ENCODE results near the gene RELN.

Gene RELN

DNA sequence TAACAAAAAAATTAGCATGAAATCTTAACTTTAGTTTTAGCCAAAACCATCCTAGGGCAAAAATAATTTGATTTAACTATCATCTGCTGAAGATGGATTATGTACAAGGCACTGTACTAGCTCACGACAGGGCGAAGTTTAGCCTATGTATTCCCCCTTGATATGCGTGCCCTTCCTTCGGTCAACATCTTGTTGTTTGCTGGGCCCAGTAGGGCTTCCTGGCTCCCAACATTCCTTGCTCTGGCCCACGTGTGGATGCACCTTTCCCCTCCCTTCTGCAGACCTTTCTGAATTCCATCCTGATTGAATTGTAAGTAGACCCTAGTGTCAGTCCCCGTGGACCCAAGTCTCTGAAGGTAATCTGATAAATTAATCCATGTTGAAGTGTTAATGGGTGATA is 212.0 kb downstream of the RELN start:
- no peak for DNase-seq

DNA sequence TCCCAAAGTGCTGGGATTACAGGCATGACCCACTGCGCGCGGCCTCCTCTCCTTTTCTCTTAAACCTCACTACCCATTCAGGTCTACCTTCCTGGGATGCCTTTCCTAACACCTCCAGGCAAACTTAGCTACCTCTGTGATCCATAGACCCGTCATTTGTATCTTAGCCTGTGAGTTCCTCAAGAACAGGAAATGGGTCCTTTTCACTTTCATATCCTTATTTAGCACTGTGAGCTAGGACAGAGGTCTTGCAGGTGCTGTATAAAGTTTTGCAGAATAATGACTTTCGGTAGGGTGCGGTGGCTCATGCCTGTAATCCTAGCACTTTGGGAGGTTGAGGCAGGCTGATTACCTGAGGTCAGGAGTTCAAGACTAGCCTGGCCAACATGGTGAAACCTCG is 215.7 kb downstream of the RELN start:
- DNase-seq, result no peak

- no peak for DNase-seq
These were observed 217.2 kb downstream of the RELN start for GRCh38 chr7:103772171-103772773.

- DNase-seq, result no peak
These were observed 218.2 kb downstream of the RELN start for GRCh38 chr7:103771294-103771693.

DNA sequence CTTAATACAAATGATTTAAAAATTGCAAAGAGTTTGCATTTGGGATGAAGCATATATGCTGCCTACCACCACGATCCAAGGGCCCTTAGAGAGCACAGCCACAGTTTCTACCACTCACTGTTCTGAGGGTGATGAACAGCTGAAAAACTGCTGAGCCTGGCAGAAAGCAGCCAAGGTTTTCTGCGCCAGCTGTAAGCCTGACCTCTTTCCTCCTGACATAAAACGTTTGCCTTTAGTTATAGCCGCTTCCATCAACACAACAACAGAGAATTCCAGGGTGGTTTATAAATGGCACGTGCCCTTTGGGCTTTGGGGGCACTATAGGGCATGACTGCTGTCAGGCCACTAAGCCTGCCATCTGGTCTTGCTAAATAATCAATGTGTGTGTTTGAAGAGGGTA is 222.8 kb downstream of the RELN start:
- DNase-seq, result no peak

DNA sequence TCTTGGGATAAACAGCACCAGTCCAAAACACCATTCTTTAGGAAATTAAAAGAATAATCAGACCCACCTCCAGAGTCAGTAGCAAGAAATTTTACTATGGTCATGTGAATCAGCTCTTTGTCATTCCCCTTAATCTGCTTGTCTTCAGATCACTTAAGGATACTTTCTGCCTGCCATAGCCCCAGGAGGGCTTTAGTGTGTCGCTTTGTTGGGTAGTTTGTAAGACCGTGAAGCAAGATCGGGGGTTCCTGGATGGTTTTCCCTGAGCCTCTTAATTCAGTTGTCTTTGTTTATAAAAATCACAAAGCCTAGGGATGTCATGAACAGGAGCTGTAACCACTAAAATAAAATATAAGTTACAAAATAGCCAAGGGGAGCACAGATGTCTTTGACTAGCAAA is 223.6 kb downstream of the RELN start:
- no peak for DNase-seq

- no peak for DNase-seq
These were observed 224.6 kb downstream of the RELN start for GRCh38 chr7:103764901-103765300.

DNA sequence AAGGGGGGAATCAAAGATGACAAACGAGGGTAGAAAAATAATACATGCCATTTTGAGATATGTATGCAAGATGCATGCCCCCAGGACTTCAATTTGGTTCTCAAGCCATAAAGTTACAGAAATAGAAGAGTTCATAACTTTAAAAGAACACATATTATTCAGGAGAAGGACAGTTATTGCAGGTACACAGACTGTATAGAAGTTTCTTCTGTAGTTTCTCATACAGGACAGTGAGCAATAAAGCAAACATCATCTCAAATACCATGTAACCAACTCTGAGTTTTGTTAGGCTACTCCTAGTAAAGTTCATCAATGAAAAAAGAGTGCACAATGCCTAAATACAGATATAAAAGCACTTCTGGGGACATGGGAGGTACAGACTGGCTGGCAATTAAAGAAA is 226.6 kb downstream of the RELN start:
- no peak for DNase-seq

GRCh38 chr7:103762065-103762760 is 227.2 kb downstream of the RELN start:
- DNase-seq, result no peak

DNA sequence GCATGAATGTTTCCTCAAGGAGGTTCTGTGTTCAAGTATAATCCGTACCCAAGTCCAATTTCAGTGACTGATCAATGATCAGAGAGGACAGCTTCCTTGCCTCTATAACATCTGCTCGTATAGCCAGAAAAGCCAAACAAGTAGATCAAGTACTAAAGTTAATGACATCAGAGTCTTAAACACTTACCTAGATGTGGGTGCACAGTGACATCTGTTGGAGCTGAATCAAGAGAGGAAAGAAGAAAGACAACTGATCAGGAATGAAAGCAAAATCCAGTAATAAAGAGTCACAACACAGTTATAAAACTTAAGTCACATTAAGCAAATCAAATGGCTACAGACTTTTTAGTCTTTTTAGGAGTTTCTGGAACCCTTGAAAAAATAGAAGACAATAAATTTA is 236.5 kb downstream of the RELN start:
- no peak for DNase-seq

GRCh38 chr7:103751311-103751880 is 238.1 kb downstream of the RELN start:
- no peak for DNase-seq

DNA sequence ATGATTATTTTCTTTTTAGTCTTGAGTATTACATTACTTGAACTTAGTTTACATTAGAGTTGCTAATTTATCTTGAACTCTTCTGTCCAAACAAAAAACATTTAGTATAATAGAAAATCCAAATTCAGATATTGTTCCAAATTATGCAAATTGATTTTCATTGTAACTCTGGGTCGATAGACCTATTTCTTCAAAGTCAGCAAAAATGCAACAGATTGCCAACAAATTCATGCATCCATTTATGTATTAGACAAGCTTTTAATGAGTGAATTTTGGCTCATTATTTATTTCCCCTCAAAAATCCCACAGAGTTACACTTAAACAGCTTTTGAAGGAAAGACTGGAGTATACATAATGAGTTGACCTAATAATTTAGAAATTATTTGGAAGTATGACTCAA is 240.8 kb downstream of the RELN start:
- DNase-seq, result no peak

GRCh38 chr7:103735377-103735776 is 254.1 kb downstream of the RELN start:
- DNase-seq, result no peak

DNA sequence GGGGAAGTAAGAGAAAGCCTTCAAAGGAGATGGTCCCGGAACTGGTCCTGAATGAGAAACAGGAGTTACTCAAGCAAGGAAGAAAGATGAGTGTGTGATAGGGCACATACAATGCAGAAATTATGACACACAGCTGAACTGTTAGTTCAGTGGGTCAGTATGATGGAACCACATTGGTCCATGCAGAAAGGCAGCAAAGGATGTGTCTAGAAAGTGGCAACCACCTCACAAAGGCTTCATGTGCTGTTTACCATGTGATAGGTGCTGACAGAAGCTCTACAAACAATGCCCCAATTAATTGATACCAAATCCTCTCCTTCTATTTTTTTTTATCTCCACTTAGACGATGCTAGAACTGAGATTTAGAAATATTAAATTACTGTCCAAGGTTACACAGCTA is 258.3 kb downstream of the RELN start:
- no peak for DNase-seq

- no peak for DNase-seq
These were observed 260.4 kb downstream of the RELN start for GRCh38 chr7:103729026-103729425.

- no peak for DNase-seq
These were observed 261.4 kb downstream of the RELN start for GRCh38 chr7:103727982-103728610.

GRCh38 chr7:103719070-103719469 is 270.4 kb downstream of the RELN start:
- no peak for DNase-seq

DNA sequence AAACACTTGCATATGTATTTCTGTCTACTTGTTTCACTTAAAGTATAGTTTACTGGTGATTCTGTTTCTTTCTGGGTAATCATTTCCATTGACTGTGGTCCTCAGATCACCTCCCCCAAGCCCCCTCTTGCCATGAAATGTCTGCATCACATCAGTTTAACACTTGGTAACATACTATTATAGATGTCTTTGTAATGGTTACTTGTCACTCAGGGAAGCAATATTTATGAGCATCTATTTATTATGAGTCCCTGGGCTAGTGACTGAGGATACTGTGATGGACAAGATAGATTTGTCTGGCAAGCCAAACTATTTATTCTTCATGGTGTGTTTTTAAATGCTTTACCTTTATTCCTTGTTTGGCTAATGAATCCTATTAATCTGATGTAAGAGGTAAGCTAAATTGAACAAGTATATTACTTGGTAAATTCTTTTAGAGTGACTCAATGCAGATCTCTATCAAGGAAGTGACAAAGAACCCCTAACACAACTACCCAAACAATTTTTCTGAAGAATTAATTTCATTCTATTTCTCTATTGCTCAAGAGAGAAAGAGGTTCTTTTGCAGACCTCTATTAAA is 270.9 kb downstream of the RELN start:
- DNase-seq, result no peak

DNA sequence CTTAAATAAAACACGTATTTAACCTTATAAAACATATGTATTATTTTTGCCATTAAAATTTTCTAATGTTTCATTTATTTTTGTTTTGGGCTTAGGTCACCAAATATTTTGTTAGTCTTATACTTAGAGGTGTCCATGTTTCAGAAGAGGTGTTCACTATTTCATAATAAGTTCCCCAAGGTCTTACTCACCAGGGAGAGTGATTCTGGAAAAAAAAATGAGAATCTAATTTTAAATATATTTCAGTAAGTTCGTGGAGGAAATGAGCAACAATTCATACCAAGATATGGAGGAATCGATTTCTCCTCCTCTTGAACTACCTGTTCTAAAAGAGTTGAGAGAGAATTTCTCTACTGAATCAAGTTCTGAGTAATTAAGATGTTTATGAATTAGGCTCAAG is 271.9 kb downstream of the RELN start:
- no peak for DNase-seq

GRCh38 chr7:103715376-103716120 is 273.9 kb downstream of the RELN start:
- DNase-seq, result no peak

DNA sequence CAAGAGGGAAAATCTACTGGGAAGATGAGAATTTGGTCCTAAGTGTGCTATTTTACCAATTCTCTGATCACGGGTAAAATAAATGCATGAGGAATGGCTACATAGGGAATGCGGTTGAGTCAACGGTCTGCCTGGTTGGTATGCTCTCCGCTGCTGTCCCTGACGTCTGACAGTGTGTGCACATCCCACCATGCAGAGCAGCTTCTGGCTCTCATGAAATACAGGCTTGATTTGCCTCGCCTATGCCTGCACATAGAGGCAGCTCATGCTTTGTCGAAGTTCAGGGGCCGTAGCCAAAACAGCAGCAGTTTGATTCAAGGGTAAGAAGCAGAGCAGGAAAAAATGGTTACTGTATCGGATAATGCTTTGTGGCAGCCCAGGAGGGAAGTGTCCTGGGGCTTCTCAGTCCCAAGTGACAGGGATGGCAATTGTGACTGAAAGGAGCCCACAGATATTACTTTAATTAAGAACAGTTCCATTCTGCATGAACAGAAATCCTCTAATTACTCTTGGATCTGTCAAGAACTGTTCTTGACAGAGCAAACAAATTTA is 275.0 kb downstream of the RELN start:
- DNase-seq, result no peak

DNA sequence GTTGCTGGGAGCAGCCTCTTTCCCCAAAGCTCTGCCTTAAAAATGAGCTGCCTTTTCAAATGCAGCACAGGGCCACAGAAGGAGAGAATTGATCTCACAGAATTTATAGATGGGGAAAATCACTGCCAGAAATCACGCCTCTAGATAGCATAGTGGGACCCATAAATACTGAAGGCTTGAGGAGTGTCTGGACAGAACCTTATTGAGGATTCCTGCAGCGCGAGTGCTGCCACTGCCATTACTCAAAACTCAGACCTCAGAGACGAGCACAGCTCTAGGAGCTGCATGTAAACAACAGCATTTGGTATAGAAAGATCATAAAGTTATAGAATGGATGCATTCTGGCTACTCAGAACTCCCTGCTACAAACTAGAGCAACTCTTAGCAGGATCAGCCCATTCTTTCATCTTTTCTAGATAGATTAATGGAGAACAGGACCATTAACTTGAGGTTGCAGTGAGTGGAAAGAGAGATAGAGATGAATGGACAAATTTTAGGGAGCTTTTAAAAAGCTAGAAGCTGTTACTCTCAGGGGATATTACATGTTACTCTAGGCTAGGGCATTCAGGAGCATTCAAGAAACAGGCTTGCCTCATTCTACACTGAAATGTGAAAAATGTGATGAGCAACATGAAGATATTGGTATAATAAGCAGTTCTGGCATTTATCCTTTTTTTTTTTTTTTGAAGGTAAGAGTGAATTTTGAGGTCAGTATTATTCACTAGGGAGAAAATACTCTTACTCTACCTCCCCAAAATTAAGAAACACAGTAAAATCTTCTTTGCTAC is 276.3 kb downstream of the RELN start:
- DNase-seq, result no peak

All from NK-92 treated with Interleukin-12 subunit alpha and Interleukin-12 subunit beta, amount 100 ng/mL, for 24 hours (cell line).